Astrocyte (in vitro differentiated cells and primary cell): ENCODE data around the gene TTBK1. TPM values are rescaled to one million over a fixed set of nuclear protein-coding genes. Genes with fewer than 3 reads are reported as not detected.

Experiments used
- DNase-seq: peaks from one replicate; pipeline ENCODE4 v3.0.0-alpha.2; 2010; ENCODE audit warnings: low read depth
- FAIRE-seq: peaks from 2 replicates; lab custom pipeline; 2011; peaks lifted over from hg19 to GRCh38; lab: Jason Lieb, UNC
- H2AFZ ChIP-seq: 2 replicates; pipeline ENCODE4 v1.6.0; 2012; ENCODE audit warnings: low read depth, low read length, inconsistent platforms
- H3K27ac ChIP-seq: 2 replicates; pipeline ENCODE4 v1.5.1; 2011; ENCODE audit warnings: low read depth, low read length, inconsistent platforms
- H3K27me3 ChIP-seq: 2 replicates; pipeline ENCODE4 v1.6.0; 2011; ENCODE audit warnings: low read length, inconsistent platforms; ENCODE audit not compliant: insufficient read depth
- H3K36me3 ChIP-seq: 2 replicates; pipeline ENCODE4 v1.5.1; 2011; ENCODE audit warnings: low read length, inconsistent platforms; ENCODE audit not compliant: insufficient read depth
- H3K4me1 ChIP-seq: 2 replicates; pipeline ENCODE4 v1.5.1; 2011; ENCODE audit warnings: low read length, inconsistent platforms; ENCODE audit not compliant: insufficient read depth
- H3K4me2 ChIP-seq: 2 replicates; pipeline ENCODE4 v1.6.0; 2012; ENCODE audit warnings: low read length, inconsistent platforms
- H3K4me3 ChIP-seq: 2 replicates; pipeline ENCODE4 v1.5.1; 2011; ENCODE audit warnings: low read depth, mild to moderate bottlenecking, low read length, inconsistent platforms; ENCODE audit not compliant: insufficient read depth
- H3K79me2 ChIP-seq: 2 replicates; pipeline ENCODE4 v1.6.0; 2012; ENCODE audit warnings: mild to moderate bottlenecking, low read length, inconsistent platforms; ENCODE audit not compliant: insufficient read depth
- H3K9ac ChIP-seq: 2 replicates; pipeline ENCODE4 v1.6.0; 2012; ENCODE audit warnings: mild to moderate bottlenecking, low read length, inconsistent platforms
- H3K9me3 ChIP-seq: 2 replicates; pipeline ENCODE4 v1.5.1; 2012; ENCODE audit warnings: low read depth, mild to moderate bottlenecking, low read length, inconsistent platforms; ENCODE audit not compliant: insufficient read depth
- H4K20me1 ChIP-seq: 2 replicates; pipeline ENCODE4 v1.6.0; 2012; ENCODE audit warnings: low read length, inconsistent platforms; ENCODE audit not compliant: insufficient read depth
- H3K27ac Mint-ChIP-seq: one replicate; pipeline ENCODE4 v1.8.0; 2021; ENCODE audit warnings: mild to moderate bottlenecking, mixed read lengths; ENCODE audit not compliant: unreplicated experiment
- H3K27me3 Mint-ChIP-seq: one replicate; pipeline ENCODE4 v1.8.0; 2021; ENCODE audit warnings: low read depth, mixed read lengths; ENCODE audit not compliant: unreplicated experiment
- H3K36me3 Mint-ChIP-seq: one replicate; pipeline ENCODE4 v1.8.0; 2021; ENCODE audit warnings: low read depth, mixed read lengths; ENCODE audit not compliant: unreplicated experiment
- H3K4me1 Mint-ChIP-seq: one replicate; pipeline ENCODE4 v1.8.0; 2021; ENCODE audit warnings: low read depth, mixed read lengths; ENCODE audit not compliant: unreplicated experiment
- H3K4me3 Mint-ChIP-seq: one replicate; pipeline ENCODE4 v1.8.0; 2021; ENCODE audit warnings: mild to moderate bottlenecking, moderate library complexity, mixed read lengths; ENCODE audit not compliant: unreplicated experiment
- H3K9me3 Mint-ChIP-seq: one replicate; pipeline ENCODE4 v1.8.0; 2021; ENCODE audit warnings: mild to moderate bottlenecking, mixed read lengths; ENCODE audit not compliant: unreplicated experiment
- EZH2 ChIP-seq: IDR thresholded peaks from 2 replicates; pipeline ENCODE4 v1.6.1; 2012; ENCODE audit warnings: mild to moderate bottlenecking, low read length, inconsistent platforms; ENCODE audit not compliant: insufficient read depth
- total RNA-seq: library from RNA; stranded (reverse); gene quantifications from 2 replicates; pipeline ENCODE4 v1.2.1, GENCODE V29; 2021
- TF ChIP-seq, protein P1 (sequence below): IDR thresholded peaks from 2 replicates; pipeline ENCODE4 v1.5.1; 2011; ENCODE audit warnings: low read depth, mild to moderate bottlenecking, inconsistent platforms, low read length, moderate library complexity; ENCODE audit not compliant: insufficient read depth

TTBK1 gene
- total RNA-seq, 1 donor from 2014 or later: 0.14 TPM

DNA sequence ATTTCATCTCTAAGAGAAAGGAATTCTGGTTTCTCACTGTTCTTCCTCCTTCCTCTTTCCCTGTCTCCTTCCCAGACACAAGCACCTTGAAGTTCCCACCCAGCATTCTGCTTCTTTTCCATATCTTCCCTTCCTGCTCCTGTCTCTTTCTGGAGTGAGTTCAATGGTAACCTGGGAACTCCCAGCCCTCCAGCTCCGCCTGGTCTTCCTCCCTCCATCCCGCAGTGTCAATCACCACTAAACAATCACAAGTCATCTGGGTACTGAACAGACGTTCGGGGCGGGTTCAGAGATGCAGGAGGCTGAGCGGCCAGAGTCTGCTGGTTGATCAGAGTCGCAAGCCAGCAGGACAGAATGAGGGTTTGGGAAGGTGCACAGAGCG, 7.7 kb downstream of the TTBK1 start:
- H3K4me3 Mint-ChIP-seq: no peak overlapping the region

DNA sequence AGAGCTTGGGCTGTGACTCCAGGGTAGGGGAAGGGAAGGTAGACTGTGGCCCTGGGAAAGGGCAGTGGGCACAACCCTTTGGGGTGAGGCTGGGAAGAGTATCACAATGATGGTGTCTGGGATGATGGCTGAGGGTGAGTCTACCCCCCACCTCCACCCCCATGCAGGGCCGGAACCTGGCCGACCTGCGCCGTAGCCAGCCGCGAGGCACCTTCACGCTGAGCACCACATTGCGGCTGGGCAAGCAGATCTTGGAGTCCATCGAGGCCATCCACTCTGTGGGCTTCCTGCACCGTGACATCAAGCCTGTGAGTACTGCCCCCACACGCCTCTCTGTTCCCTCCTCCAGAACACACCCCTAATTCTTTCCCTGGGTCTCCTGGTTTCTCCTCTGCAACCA, 10.1 kb downstream of the TTBK1 start:
- Mint-ChIP-seq H3K27me3 (peaks cover 60% of the 10 kb centered on the region), H3K36me3 (no peaks in the 10 kb centered on the region), H3K27ac (no peak overlapping the region), H3K4me1 (no peaks in the 10 kb centered on the region), H3K4me3 (no peak overlapping the region), H3K9me3 (peaks cover 2% of the 10 kb centered on the region)
- peaks cover 26% of the 10 kb centered on the region for H3K27me3 ChIP-seq
- H4K20me1 ChIP-seq: no peaks in the 10 kb centered on the region
- no peaks in the 10 kb centered on the region for H3K9me3 ChIP-seq
- H3K79me2 ChIP-seq: no peaks in the 10 kb centered on the region
- H3K36me3 ChIP-seq: no peaks in the 10 kb centered on the region
- H3K4me2 ChIP-seq: no peak overlapping the region
- H3K4me1 ChIP-seq: no peaks in the 10 kb centered on the region
- no peak for TF ChIP-seq EZH2
- TF ChIP-seq, protein P1, sequence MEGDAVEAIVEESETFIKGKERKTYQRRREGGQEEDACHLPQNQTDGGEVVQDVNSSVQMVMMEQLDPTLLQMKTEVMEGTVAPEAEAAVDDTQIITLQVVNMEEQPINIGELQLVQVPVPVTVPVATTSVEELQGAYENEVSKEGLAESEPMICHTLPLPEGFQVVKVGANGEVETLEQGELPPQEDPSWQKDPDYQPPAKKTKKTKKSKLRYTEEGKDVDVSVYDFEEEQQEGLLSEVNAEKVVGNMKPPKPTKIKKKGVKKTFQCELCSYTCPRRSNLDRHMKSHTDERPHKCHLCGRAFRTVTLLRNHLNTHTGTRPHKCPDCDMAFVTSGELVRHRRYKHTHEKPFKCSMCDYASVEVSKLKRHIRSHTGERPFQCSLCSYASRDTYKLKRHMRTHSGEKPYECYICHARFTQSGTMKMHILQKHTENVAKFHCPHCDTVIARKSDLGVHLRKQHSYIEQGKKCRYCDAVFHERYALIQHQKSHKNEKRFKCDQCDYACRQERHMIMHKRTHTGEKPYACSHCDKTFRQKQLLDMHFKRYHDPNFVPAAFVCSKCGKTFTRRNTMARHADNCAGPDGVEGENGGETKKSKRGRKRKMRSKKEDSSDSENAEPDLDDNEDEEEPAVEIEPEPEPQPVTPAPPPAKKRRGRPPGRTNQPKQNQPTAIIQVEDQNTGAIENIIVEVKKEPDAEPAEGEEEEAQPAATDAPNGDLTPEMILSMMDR: no peak
- FAIRE-seq (no peak), DNase-seq (no peak)
- no peak overlapping the region for H2AFZ ChIP-seq
- no peak overlapping the region for H3K9ac ChIP-seq
- no peak overlapping the region for H3K4me3 ChIP-seq
- H3K27ac ChIP-seq: no peak overlapping the region

More for the DNA sequence above, 7.7 kb downstream of the TTBK1 start:
- Histone ChIP-seq H2AFZ (no peak overlapping the region), H3K9ac (no peak overlapping the region), H3K4me2 (no peak overlapping the region), H4K20me1 (no peaks in the 10 kb centered on the region), H3K4me1 (peaks cover 8% of the 10 kb centered on the region), H3K36me3 (no peaks in the 10 kb centered on the region), H3K9me3 (no peaks in the 10 kb centered on the region), H3K4me3 (no peak overlapping the region), H3K79me2 (no peaks in the 10 kb centered on the region), H3K27ac (no peak overlapping the region), H3K27me3 (peaks cover 37% of the 10 kb centered on the region)
- FAIRE-seq (no peak), DNase-seq (no peak)
- Mint-ChIP-seq H3K36me3 (no peaks in the 10 kb centered on the region), H3K27me3 (peaks cover 52% of the 10 kb centered on the region), H3K9me3 (no peaks in the 10 kb centered on the region), H3K4me1 (no peaks in the 10 kb centered on the region), H3K27ac (no peak overlapping the region)
- no peak for TF ChIP-seq EZH2
- TF ChIP-seq, protein P1: no peak

DNA sequence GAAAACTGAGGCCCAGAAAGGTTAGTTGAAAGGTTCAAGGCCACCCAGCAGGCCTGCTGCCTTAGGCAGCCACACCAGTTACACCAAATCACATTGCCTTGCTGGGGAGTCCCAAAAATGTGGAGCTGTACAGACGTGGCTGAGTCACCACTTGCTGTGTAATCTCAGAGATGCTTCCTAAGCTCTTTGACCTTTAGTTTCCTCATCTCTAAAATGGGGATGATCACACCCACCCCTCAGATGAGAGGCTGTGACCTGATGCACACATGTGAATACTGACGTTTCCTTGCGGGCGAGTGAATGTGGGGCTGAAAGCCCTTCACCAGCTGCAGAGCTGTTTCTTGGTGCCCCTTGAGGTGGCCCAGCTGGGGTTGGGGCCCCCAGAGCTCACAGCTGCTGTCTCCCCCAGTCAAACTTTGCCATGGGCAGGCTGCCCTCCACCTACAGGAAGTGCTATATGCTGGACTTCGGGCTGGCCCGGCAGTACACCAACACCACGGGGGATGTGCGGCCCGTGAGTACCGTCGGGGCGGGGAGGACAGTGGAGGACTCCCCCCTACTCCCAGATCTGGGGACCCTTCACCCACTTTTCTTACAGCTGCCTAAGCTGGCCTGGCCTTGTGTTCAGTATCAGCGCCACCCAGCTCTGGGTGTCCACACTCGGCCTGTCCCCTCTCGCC, 11.0 kb downstream of the TTBK1 start:
- H3K9me3 ChIP-seq: no peaks in the 10 kb centered on the region
- DNase-seq: no peak
- Mint-ChIP-seq H3K36me3 (no peaks in the 10 kb centered on the region), H3K4me3 (no peak overlapping the region), H3K4me1 (no peaks in the 10 kb centered on the region), H3K27me3 (peaks cover 53% of the 10 kb centered on the region), H3K9me3 (peaks cover 2% of the 10 kb centered on the region), H3K27ac (no peak overlapping the region)
- H3K79me2 ChIP-seq: no peaks in the 10 kb centered on the region
- H3K4me2 ChIP-seq: no peak overlapping the region
- no peak overlapping the region for H2AFZ ChIP-seq
- H3K4me3 ChIP-seq: no peak overlapping the region
- no peak overlapping the region for H3K27ac ChIP-seq
- no peak overlapping the region for H3K9ac ChIP-seq
- peaks cover 19% of the 10 kb centered on the region for H3K27me3 ChIP-seq
- H3K4me1 ChIP-seq: no peaks in the 10 kb centered on the region
- no peak for FAIRE-seq
- H4K20me1 ChIP-seq: no peaks in the 10 kb centered on the region
- TF ChIP-seq EZH2: no peak
- TF ChIP-seq, protein P1: no peak
- H3K36me3 ChIP-seq: no peaks in the 10 kb centered on the region
